WTC11 (cell line): Measurements from ENCODE around the gene DHPS.

ENCODE experiments used
- NR3C1 ChIP-seq: sonication (generic); formaldehyde crosslinking; conservative IDR thresholded peaks from 2 replicates; pipeline ENCODE4 v1.8.1; 2023; ENCODE audit warnings: low read depth, mild to moderate bottlenecking, missing genetic modification reagents
- ZBTB21 ChIP-seq: sonication (generic); formaldehyde crosslinking; IDR thresholded peaks from 2 replicates; pipeline ENCODE4 v1.8.1; 2023; ENCODE audit warnings: mild to moderate bottlenecking, missing genetic modification reagents, borderline replicate concordance

DNA sequence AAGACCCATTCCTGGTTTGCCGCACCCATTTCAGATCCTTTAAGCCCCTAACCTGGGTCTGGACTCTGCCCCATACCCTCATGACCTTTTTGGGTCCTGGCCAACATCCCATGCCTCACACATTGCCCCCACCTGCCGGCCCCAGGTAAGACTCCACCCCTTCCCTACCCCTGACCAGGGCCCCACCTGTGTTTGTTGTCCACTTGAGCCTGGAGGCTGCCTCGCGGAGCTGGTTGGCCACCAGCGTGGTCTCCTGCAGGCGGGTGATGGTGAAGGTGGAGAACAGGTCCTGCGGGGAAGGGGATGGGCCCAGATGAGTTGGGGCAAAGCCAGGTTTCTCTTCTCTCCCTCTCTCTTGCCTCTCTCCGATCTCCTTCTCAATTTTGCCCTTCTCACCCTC is 34.6 kb downstream of the DHPS start:
- TF ChIP-seq ZBTB21 (CRISPR knock-in tag) (no peak), NR3C1 (CRISPR knock-in tag) (no peak)
